Esophagus muscularis mucosa (tissue), 4 donors: ENCODE measurements around the gene SYT3. TPM values are rescaled to one million over a fixed set of nuclear protein-coding genes. Genes with fewer than 3 reads are reported as not detected.

Experiments used
- DNase-seq: peaks from one replicate; pipeline ENCODE4 v3.0.0-alpha.2; 2017; ENCODE audit errors: extremely low spot score
- H3K27ac ChIP-seq, 4 donors: fragments of 200-600 bp; sonication (generic); replicated peaks in 1 of 4; 1 replicate in 3 of 4; 2 replicates in 1 of 4; pipeline ENCODE4 v1.5.1; 2016 to 2019; ENCODE audit warnings: mild to moderate bottlenecking in 1 of 4
- H3K27me3 ChIP-seq, 4 donors: fragments of 200-600 bp; sonication (generic); one replicate each; pipeline versions ENCODE4 v1.5.1 to v1.6.0; 2016 to 2019
- H3K36me3 ChIP-seq, 4 donors: fragments of 200-600 bp; sonication (generic); one replicate each; pipeline ENCODE4 v1.5.1; 2016 to 2019
- H3K4me1 ChIP-seq, 4 donors: fragments of 200-600 bp; sonication (generic); one replicate each; pipeline ENCODE4 v1.5.1; 2016 to 2019
- H3K4me3 ChIP-seq, 4 donors: fragments of 200-600 bp; sonication (generic); 1 replicate in 2 of 4; 2 replicates in 2 of 4; pipeline ENCODE4 v1.5.1; 2016 to 2019; ENCODE audit warnings: mild to moderate bottlenecking in 4 of 4, moderate library complexity in 1 of 4
- H3K9me3 ChIP-seq, 4 donors: fragments of 200-600 bp; sonication (generic); 1 replicate in 3 of 4; 2 replicates in 1 of 4; pipeline ENCODE4 v1.5.1; 2016 to 2019
- EP300 ChIP-seq: sonication (generic); formaldehyde crosslinking; IDR thresholded peaks from one replicate; pipeline ENCODE4 v1.6.1; 2017; ENCODE audit warnings: antibody characterized with exemption
- POLR2A ChIP-seq: fragments of 450-650 bp; IDR thresholded peaks from one replicate; pipeline ENCODE4 v1.6.1; 2017; ENCODE audit warnings: antibody characterized with exemption, moderate library complexity, mild to moderate bottlenecking, low read depth
- POLR2AphosphoS5 ChIP-seq, 2 donors: sonication (generic); formaldehyde crosslinking; IDR thresholded peaks; one replicate each; pipeline ENCODE4 v1.6.1; 2017; ENCODE audit warnings: antibody characterized with exemption in 2 of 2
- WGBS: methylation state at CpG from one replicate; pipeline ENCODE4 v1.1.5; 2018; 5-methylcytosine and 5-hydroxymethylcytosine counted together
- intact Hi-C: fragments of 100-400 bp; cut with DNase I; formaldehyde crosslinking; loops from one replicate; pipeline ENCODE4 v1.15.1; 2023
- total RNA-seq, 4 donors: library from RNA; depleted of rRNA; stranded (reverse); fragments of >200 nt; gene quantifications; one replicate each; pipeline versions ENCODE4 v1.1.0 to v1.2.1, GENCODE V29; 2016
- TF ChIP-seq, protein P1 (sequence below), 3 experiments: fragments of 200-600 bp in 2 of 3; fragments of 450-650 bp in 1 of 3; sonication (generic) in 2 of 3; IDR thresholded peaks; one replicate each; pipeline ENCODE4 v1.5.1; 2017 to 2019; ENCODE audit warnings: antibody characterized with exemption in 3 of 3, mild to moderate bottlenecking in 2 of 3, moderate library complexity in 1 of 3

Gene SYT3
- total RNA-seq, 4 donors from 2014 or later, result 0.17 to 1.2 (median 0.71) TPM; not detected in 1

GRCh38 chr19:50573741-50574461, 65.8 kb downstream of the SYT3 start:
- WGBS, result 77% methylated on average over 13 of the region's 13 CpGs
- Histone ChIP-seq H3K27me3 (peaks cover 0 to 36% (median 0%) of the 10 kb centered on the region in 4 donors), H3K4me1 (no peaks in the 10 kb centered on the region), H3K36me3 (no peaks in the 10 kb centered on the region), H3K9me3 (no peaks in the 10 kb centered on the region), H3K27ac (no peak overlapping the region), H3K4me3 (no peak overlapping the region)
- TF ChIP-seq POLR2A (no peak), EP300 (no peak), POLR2AphosphoS5 (IDR thresholded peaks at IDR 0.05) (no peak)
- TF ChIP-seq, protein P1, sequence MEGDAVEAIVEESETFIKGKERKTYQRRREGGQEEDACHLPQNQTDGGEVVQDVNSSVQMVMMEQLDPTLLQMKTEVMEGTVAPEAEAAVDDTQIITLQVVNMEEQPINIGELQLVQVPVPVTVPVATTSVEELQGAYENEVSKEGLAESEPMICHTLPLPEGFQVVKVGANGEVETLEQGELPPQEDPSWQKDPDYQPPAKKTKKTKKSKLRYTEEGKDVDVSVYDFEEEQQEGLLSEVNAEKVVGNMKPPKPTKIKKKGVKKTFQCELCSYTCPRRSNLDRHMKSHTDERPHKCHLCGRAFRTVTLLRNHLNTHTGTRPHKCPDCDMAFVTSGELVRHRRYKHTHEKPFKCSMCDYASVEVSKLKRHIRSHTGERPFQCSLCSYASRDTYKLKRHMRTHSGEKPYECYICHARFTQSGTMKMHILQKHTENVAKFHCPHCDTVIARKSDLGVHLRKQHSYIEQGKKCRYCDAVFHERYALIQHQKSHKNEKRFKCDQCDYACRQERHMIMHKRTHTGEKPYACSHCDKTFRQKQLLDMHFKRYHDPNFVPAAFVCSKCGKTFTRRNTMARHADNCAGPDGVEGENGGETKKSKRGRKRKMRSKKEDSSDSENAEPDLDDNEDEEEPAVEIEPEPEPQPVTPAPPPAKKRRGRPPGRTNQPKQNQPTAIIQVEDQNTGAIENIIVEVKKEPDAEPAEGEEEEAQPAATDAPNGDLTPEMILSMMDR (IDR thresholded peaks at IDR 0.05), result no peak
- no peak for DNase-seq
- intact Hi-C loops, result no loop called here

Other genes with a start within 250 kb of the SYT3 start
- under 1 TPM in 1 of 4 donors, not detected in 3; 0.17 TPM for gene SPIB, start 220.9 kb downstream of the SYT3 start, total RNA-seq
- gene MYBPC2, start 207.0 kb downstream of the SYT3 start, total RNA-seq, result not detected
- gene EMC10, start 163.4 kb downstream of the SYT3 start, total RNA-seq, result 10 to 100 TPM; 41.1 to 79.1 (median 59.7) TPM
- gene GARIN5A, start 163.0 kb downstream of the SYT3 start, total RNA-seq, result under 1 TPM in 2 of 4 donors, not detected in 2; 0.32 to 0.52 TPM
- gene JOSD2, start 128.7 kb downstream of the SYT3 start, total RNA-seq, result 10 to 100 TPM; 31.3 to 59.4 (median 42.9) TPM
- gene ASPDH, start 126.0 kb downstream of the SYT3 start, total RNA-seq, result 1 to 10 TPM in 1 of 4 donors, not detected in 3; 1.6 TPM
- gene LRRC4B, start 71.4 kb downstream of the SYT3 start, total RNA-seq, result 10 to 100 TPM in 1 of 4 donors, 1 to 10 TPM in 3; 3.7 to 12.5 (median 6.7) TPM
- gene C19orf81, start 9.6 kb upstream of the SYT3 start, total RNA-seq, result 1 to 10 TPM in 1 of 4 donors, not detected in 3; 1.1 TPM
- gene SHANK1, start 79.9 kb upstream of the SYT3 start, total RNA-seq, result under 1 TPM in 3 of 4 donors, not detected in 1; 0.11 to 0.42 (median 0.39) TPM
- gene CLEC11A, start 83.5 kb upstream of the SYT3 start, total RNA-seq, result 10 to 100 TPM in 3 of 4 donors, 1 to 10 TPM in 1; 8.3 to 15.4 (median 11.1) TPM
- not detected for gene GPR32, start 130.6 kb upstream of the SYT3 start, total RNA-seq
- not detected for gene ACP4, start 150.5 kb upstream of the SYT3 start, total RNA-seq
- gene KLK1, start 183.9 kb upstream of the SYT3 start, total RNA-seq, result not detected
- gene KLK15, start 193.7 kb upstream of the SYT3 start, total RNA-seq, result not detected
- not detected for gene KLK3, start 215.0 kb upstream of the SYT3 start, total RNA-seq
- gene KLK2, start 233.6 kb upstream of the SYT3 start, total RNA-seq, result not detected